ENCODE data around the gene SLC44A4. TPM values are rescaled to one million over a fixed set of nuclear protein-coding genes. Genes with fewer than 3 reads are reported as not detected.
A peak's percentile ranks its signal among the peaks of the same experiment; 100 is the strongest.
"Not testable (repeated sequence)": the region's sequence is repeated elsewhere in the genome, so short reads cannot be mapped to it uniquely, and the experiment has no call there.

Gene SLC44A4
- total RNA-seq, 1 donor, result not detected

DNA sequence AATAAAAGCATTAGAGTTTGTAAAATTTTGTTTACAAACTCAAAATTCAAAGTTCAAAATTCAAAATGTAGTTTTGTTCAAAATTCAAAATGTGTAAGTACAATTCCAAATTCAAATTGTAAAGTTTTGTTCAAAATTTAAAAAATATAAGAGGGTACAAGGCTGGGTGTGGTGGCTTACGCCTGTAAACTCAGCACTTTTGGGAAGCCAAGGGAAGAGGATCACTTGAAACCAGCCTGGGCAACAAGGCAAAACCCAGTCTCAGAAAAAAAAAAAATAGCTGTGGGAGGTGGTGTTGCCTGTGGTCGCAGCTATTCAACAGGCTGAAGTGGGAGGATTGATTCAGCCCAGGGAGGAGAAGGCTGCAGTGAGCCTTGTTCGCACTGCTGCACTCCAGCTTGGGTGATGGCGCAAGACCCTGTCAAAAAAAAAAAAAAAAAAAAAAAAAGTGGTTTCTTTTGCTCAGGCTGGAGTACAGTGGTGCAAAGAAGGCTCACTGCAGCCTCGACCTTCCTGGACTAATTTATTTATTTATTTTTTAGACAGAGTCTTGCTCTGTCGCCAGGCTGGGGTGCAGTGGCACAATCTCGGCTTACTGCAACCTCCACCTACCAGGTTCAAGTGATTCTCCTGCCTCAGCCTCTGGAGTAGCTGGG, 28.5 kb upstream of the SLC44A4 start:
- peak; percentile 91 for DNase-seq (ENCODE audit: low read depth)
- H3K4me3 ChIP-seq (ENCODE audit: low read depth, low read length), result no peak overlapping the region
- no peak for TF ChIP-seq CTCF (IDR thresholded peaks at IDR 0.05; ENCODE audit: insufficient read depth, low read depth, low read length)

GRCh38 chr6:31906727-31907126, 27.9 kb upstream of the SLC44A4 start:
- DNase-seq (ENCODE audit: low read depth); H3K4me3 ChIP-seq (ENCODE audit: low read depth, low read length): not testable (repeated sequence)

- no peak overlapping the region for H3K4me3 ChIP-seq (ENCODE audit: low read depth, low read length)
- no peak for TF ChIP-seq CTCF (IDR thresholded peaks at IDR 0.05; ENCODE audit: insufficient read depth, low read depth, low read length)
- DNase-seq (ENCODE audit: low read depth), result no peak
These were observed 27.3 kb upstream of the SLC44A4 start for GRCh38 chr6:31906122-31906521.

- no peak for TF ChIP-seq CTCF (IDR thresholded peaks at IDR 0.05; ENCODE audit: insufficient read depth, low read depth, low read length)
- DNase-seq (ENCODE audit: low read depth), result no peak
- no peak overlapping the region for H3K4me3 ChIP-seq (ENCODE audit: low read depth, low read length)
These were observed 26.2 kb upstream of the SLC44A4 start for GRCh38 chr6:31905041-31905440.

DNA sequence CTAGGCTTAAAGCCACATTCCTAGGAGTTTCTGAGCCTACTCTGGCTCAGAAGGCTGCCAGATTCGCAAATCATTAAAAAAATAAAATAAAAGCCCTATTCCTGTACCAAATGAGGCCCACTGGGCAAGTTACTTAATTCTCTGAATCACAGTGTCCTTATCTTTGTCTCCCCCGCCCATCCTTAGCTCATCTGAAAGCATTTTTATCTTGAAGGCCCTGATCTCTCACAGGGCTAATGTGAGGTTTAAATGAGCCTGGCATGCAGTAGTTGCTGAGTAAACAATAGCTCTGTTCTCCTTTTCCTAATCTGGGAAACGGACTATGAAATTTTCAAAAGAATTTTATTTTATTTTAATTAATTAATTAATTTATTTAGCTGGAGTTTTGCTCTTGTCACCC, 25.2 kb upstream of the SLC44A4 start:
- no peak overlapping the region for H3K4me3 ChIP-seq (ENCODE audit: low read depth, low read length)
- no peak for TF ChIP-seq CTCF (IDR thresholded peaks at IDR 0.05; ENCODE audit: insufficient read depth, low read depth, low read length)
- DNase-seq (ENCODE audit: low read depth), result peak; percentile 58

GRCh38 chr6:31901953-31902643, 23.3 kb upstream of the SLC44A4 start, which contains the start of gene ZBTB12:
TSS of gene ZBTB12 (minus strand) at chr6:31902086. CDS start at chr6:31901305, 781 bp downstream.
- peak within 1 kb of the TSS; percentile 66 for H3K4me3 ChIP-seq (ENCODE audit: low read depth, low read length)
- DNase-seq (ENCODE audit: low read depth), result peak; percentile 99
- no peak for TF ChIP-seq CTCF (IDR thresholded peaks at IDR 0.05; ENCODE audit: insufficient read depth, low read depth, low read length)

DNA sequence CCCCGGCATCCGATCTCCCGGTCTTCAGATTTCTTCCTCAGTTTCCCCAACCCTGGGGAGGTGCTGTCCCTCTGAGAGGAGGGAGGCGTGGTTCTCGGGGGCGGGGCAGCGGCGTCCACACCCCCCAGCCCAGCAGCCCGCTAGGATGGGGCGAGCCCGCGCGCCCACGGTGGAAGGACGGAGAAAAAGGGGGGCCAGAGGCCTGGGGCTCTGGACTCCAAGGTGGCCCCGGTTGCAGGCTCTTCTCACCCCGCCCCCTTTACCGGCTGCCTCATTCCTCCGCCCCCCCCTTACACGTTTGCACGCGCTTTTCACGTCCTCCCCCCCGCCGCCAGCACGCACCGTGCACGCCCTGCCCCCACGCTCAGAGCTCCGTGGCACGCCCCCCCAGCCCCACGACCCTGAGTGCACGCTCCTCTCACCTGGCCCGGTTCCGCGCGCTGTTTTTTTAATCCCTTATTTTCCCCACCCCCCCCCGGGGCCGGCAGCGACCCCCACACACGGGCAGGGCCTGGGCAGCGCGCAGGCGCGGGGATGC, 22.7 kb upstream of the SLC44A4 start:
- no peak for TF ChIP-seq CTCF (IDR thresholded peaks at IDR 0.05; ENCODE audit: insufficient read depth, low read depth, low read length)
- peak overlapping the region; percentile 66 for H3K4me3 ChIP-seq (ENCODE audit: low read depth, low read length)
- peak; percentile 25 for DNase-seq (ENCODE audit: low read depth)
